SKM-1 treated with dmso at 0.1 percent for 144 hours (cell line): Measurements from ENCODE around the gene NR2F1-AS1.
"Not testable (repeated sequence)": the region's sequence is repeated elsewhere in the genome, so short reads cannot be mapped to it uniquely, and the experiment has no call there.

ENCODE experiments used
- DNase-seq: peaks from one replicate; lab custom pipeline; 2025; ENCODE audit not compliant: unreplicated experiment; lab: John Stamatoyannopoulos, UW

Gene NR2F1-AS1

DNA sequence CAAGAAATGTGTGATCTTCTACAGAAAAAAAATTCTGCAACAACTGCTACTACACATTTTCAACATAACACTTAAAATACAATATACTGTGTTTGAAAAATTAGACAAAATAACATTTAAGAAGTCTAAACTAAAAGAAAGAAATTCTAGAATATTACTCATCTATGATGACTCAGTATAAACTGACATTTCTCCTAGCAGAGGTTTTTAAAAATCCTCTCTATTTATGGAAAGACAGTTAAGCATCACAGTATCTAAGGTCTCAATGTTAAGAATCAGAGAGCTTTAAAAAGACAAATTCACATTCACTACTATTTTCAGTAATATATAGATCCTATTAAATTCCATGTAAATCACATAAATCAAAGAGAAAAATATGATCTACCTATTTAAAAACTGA lies 61.3 kb downstream of the NR2F1-AS1 start:
- DNase-seq, result no peak

DNA sequence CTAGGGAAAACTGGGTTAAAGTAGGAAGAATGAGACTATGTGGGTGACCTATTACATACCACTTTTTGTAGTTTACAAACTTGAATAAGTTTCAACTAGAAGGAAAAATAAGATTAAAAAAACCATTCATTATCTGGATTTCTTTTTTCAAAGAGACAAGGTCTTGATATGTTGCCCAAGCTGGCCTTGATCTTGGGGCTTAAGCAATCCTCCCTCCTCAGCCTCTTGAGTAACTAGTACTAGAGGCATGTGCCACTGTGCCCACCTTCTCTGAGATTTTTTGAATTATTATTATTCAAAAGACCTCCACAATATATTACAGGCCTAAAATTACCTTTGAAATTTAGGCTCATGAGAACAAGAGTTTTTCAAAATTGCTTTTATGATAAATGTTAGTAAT lies 63.2 kb downstream of the NR2F1-AS1 start:
- DNase-seq, result no peak

- DNase-seq, result no peak
Observed at GRCh38 chr5:93513298-93513697, 67.7 kb downstream of the NR2F1-AS1 start.

DNA sequence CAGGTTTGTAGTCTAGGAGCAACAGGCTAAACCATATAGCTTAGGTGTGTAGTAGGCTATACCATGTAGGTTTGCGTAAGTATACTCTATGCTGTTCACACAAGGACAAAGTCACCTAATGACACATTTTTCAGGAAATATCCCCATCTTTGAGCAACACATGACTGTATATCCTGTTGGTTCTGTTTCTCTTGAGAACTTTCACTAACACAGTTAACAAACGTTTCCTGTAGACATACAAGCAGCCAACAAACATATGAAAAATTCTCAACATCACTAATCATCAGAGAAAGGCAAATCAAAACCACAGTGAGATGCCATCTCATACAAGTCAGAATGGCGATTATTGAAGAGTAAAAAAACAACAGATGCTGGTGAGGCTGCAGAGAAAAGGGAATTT lies 68.2 kb downstream of the NR2F1-AS1 start:
- DNase-seq, result no peak

DNA sequence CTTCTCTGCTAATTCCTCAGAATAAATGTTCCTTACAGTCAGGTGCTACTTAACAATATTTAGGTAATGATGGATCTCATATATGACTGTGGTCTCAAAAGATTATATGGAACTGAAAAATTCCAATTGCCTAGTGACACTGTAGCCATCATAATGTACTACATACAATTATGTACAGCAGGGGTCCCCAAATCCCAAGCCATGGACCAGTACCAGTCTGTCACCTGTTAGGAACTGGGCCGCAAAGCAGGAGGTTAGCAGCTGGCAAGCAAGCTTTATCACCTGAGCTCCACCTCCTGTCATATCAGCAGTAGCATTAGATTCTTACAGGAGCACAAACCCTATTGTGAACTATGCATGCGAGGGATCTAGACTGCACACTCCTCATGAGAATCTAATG lies 69.6 kb downstream of the NR2F1-AS1 start:
- DNase-seq, result no peak

DNA sequence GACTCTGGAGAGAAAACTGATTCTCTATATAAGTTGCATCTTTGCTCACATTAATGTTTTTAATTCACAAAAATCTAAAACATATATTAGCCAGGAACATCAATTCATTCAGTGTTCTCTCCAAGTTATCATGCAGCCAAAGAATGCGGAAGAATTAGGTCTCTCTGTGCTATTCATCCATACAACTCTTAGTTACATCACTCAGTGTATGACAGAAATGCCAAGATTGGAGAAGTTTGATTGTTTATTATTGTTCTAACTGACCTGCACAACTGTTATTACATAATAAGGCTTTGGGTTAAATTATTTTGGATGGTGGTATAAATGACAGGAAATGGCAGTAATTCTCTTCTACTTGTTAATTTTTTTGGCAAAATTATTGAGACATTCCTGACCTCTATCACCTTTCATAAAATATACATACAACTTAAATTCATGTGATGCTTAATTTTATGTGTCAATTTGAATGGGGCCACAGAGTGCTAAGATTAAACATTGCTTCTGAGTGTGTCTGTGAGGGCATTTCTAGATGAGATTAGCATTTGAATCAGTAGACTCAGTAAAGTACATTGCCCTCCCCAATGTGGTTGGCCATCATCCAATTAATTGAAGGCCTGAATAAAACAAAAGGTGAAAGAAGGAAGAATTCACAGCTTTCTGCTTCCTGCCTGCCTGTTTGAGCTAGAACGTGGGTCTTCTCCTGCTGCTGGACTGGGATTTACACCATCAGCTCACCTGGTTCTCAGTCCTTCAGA lies 70.2 kb downstream of the NR2F1-AS1 start:
- DNase-seq, result no peak

DNA sequence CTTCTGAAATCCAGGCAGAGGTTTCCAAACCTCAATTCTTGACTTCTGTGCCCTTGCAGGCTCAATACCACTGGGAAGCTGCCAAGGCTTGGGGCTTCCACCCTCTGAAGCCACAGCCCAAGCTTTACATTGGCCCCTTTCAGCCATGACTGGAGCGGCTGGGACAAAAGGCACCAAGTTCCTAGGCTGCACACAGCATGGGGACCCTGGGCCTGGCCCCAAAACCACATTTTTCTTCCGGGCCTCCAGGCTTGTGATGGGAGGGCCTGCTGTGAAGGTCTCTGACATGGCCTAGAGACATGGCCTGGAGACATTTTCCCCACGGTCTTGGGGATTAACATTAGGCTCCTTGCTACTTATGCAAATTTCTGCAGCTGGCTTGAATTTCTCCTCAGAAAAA lies 75.5 kb downstream of the NR2F1-AS1 start:
- not testable (repeated sequence) for DNase-seq

DNA sequence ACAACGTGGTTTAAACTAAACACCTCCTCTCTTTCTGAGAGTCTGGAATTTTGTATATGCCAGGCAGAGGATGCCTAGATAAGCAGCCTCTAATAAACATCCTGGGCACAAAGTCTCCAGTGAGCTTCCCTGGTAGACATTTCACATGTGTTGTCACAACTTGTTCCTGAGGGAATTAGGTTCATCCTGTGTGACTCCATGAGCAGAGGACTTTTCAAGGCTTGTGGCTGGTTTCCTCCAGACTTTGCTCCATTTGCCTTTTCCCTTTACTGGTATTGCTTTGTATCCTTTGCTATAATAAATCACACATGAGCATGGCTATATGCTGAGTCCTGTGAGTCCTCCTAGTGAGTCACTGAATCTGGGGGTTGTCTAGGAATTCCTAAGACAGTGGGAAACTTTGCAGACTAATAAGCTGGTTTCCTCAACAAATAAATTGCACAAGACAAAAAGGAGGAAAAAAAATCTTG lies 77.4 kb downstream of the NR2F1-AS1 start:
- DNase-seq, result no peak

- DNase-seq, result no peak
Observed at GRCh38 chr5:93497096-93497495, 83.9 kb downstream of the NR2F1-AS1 start.

DNA sequence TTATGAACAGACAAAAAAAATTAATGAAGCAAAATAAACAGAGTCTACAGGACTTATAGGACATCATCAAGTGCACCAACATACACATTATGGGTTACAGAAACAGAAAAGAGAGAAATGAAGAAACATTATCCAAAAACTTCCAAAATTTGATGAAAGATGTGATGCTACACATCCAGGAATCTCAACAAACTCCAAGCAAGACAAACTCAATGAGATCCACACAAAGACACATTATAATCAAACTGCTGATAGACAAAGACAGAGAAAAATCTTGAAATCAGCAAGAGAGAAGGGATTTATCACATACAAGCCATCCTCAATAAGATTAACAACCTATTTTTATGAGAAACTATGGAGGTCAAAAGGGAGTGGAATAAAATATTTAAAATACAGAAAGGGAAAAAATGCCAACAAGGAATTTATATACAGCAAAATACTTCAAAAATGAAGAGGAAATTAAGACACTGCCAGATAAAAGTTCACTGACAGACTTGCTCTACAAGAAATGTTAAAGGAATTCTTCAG lies 101.0 kb downstream of the NR2F1-AS1 start:
- no peak for DNase-seq

GRCh38 chr5:93477816-93478215 lies 103.2 kb downstream of the NR2F1-AS1 start:
- DNase-seq, result no peak

GRCh38 chr5:93476251-93476742 lies 104.7 kb downstream of the NR2F1-AS1 start:
- DNase-seq, result no peak

GRCh38 chr5:93462916-93463315 lies 118.1 kb downstream of the NR2F1-AS1 start:
- no peak for DNase-seq

DNA sequence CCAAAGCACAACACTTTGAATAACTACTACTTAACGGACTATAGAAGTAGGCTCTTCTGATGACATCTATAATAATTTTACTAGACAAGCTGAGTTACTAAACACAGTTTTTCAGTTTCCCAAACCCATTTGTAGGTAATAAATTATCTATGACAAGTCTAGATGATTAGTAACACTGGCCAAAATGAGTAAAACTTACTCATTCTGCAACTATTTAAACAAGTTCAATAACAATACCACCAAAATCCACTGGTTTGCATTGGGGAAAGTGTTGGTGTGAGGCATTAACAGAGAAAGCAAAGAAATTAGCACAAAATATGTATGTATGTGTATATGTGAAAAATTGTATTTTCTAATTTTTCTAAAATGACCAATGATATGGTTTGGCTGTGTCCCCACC lies 119.3 kb downstream of the NR2F1-AS1 start:
- no peak for DNase-seq

DNA sequence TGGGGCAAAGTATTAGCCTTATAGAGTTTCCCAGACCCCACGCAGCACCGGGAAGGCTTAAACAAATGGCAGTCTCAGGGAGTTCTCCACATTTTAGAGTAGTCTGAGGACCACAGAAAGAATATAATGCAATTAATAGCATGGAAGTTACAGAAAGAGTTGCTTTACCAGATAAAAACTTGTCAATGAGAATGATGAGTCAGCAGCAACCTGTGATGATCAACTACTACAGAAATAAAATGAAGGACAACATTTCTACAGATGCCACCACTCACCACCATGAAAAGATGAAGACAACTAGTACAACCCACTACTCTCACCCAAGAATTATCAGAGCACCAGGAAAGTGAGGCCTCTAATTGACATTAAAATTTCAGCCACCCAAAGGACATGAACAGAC lies 120.7 kb downstream of the NR2F1-AS1 start:
- no peak for DNase-seq

GRCh38 chr5:93456796-93457195 lies 124.2 kb downstream of the NR2F1-AS1 start:
- DNase-seq, result not testable (repeated sequence)

DNA sequence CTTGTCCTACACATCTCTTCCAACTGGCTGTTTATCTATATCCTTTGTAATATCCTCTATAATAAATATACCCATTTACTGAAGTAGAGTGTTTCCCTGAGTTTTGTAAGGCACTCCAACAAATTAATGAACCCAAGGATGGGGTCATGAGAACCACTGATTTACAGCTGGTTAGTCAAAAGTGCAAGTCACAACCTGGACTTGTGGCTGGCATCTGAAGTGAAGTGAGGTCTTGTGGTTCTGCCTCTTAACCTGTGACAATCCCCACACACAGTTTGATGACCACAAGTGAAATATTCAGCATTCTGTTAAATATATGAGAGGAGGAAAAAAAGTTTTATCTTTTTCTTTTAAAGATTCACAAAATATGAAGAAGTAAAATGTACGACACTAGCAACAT lies 126.1 kb downstream of the NR2F1-AS1 start:
- no peak for DNase-seq

DNA sequence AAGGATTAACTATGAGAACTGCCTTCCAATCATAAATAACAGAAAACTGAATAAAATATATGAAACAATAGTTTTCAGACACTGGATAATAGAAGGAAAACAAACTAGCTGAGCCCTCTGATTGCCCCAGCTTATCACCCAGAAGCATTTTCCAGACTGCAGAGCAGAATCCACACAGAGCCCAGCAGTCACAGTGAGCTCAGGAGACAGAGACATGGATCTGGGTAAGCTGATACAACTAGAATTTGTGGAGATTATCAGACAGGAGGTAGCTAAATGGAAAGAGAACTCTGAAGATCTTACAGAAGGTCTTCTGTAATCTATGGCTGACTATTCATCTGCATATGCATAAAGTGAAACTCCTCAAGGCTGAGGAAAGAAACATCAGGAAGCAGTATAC lies 128.8 kb downstream of the NR2F1-AS1 start:
- DNase-seq, result no peak

- DNase-seq, result no peak
Observed at GRCh38 chr5:93438124-93438523, 142.9 kb downstream of the NR2F1-AS1 start.

GRCh38 chr5:93436083-93436482 lies 144.9 kb downstream of the NR2F1-AS1 start:
- no peak for DNase-seq

GRCh38 chr5:93433422-93433821 lies 147.6 kb downstream of the NR2F1-AS1 start:
- no peak for DNase-seq

GRCh38 chr5:93431250-93431649 lies 149.8 kb downstream of the NR2F1-AS1 start:
- no peak for DNase-seq
